HG03108 (cell line): ENCODE results near the gene PAQR5.

Source experiments
- ATAC-seq: cut with Tn5 transposase; IDR thresholded peaks from one replicate; pipeline ENCODE4 v1.9.1; 2021; ENCODE audit warnings: moderate library complexity; ENCODE audit not compliant: unreplicated experiment

PAQR5 gene

DNA sequence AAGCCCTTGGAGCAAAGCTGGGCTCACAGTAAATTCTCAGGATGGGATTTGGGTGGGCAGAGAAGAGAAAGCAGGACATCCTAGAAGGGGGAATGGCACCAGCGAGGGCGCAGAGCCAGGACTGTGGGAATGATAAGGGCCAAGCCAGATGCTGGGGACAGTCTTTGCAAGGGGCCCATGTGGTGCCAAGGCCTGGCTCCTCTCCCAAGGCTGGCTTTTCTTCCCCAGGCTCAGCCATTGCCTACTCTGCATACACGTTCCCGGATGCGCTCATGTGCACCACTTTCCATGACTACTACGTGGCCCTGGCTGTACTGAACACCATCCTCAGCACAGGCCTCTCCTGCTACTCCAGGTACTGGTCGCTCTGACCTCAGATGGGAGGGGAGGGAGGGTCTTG, 90.7 kb downstream of the PAQR5 start:
- ATAC-seq, result no peak

DNA sequence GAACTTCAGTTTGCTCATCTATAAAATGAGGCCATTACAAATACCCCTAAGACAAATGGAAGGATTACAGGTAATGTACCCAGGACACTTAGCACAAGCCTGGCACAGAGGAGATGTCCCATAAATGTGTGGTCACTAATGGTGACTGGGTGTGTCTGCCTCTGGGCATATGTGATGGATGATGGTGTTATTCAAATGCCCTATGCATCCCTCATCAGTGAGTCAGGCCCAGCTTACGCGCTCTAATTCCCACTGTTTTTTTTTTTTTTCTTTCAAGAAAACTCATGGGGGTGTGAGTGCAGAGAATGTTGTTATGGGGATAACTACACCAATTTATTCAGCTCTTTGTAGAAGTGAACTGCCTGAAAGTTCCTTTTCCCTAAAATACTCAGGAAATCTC, 91.9 kb downstream of the PAQR5 start:
- no peak for ATAC-seq

DNA sequence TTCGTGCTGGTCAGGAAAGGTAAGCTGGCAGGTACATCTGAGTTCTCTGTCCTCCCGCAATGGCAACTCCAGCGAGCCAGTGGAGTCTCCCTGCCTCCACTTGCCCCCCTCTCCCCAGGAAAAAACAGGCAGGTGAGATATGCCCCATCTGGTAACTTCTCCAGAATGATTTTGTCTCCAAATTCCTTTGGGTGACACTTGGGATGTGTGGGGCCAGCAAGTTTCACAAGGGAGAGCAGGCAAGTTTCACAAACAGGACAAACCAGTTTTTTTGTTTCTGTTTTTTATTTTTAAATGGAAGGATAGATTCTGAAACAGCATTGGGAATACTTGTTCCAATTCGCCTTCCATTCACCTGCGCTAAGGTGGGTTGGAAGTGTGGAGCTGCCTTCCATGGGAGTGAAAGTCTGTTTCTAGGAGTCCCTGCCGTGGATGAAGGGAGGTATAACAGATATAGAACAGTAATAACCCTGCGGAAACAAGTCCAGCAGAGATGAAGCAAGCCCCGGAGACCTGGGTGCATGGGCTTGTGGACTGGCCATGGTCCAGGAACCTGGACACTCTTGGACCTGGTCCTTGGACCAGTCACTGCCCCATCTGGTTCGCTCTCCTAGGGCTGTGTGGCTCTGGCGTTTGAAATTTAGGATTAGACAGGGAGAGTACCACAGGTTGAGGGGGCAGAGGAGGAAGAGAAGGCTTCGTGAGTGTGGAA, 92.5 kb downstream of the PAQR5 start:
- no peak for ATAC-seq

DNA sequence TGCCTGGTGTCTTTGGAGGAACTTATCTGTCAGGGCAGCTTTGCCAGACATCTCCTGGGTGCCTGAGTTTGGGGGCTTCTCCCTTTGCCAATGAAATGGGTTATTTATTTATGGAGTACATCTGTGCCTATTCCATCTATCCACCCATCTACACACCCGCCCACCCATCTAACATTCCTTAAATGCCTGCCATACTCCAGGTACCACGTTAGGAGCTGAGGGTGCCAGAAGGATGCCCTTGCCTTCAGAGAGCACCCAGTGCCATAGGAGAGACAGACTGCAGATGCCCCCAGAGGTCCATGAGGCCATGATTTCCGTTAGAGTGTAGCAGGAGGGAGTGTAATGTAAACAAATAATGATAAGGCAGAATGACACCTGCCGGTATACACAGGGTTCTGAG, 93.6 kb downstream of the PAQR5 start:
- no peak for ATAC-seq

DNA sequence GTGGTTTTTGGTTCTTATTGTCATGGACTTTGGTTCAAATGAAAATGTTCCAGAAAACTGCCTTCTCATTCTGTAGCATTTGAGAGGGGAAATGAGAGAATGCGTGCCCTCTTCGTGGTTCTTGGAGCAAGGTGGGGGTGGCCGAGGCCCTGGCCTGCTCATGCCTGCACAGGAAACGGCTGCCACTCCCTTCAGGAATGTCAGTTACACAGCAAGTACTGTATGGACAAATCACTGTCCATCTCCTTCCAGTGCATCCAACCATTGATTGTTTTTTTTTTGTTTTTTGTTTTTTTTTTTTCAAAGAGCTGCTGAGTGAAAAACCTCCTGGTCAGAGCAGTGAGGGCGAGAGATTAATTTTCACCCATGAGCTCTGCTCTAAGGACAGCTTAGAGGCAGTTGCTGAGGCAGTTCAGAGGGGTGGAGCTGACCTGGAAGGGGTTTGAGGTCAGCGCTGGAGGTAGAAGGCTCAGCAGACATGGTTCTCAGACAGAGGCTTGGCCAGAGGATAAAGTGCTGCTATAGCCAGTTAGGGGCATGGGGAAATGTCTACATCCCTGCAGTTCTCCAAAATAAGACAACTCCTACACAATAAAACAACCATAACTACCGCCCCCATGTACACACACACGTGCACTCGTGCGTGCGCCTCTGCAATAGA, 95.2 kb downstream of the PAQR5 start:
- no peak for ATAC-seq

DNA sequence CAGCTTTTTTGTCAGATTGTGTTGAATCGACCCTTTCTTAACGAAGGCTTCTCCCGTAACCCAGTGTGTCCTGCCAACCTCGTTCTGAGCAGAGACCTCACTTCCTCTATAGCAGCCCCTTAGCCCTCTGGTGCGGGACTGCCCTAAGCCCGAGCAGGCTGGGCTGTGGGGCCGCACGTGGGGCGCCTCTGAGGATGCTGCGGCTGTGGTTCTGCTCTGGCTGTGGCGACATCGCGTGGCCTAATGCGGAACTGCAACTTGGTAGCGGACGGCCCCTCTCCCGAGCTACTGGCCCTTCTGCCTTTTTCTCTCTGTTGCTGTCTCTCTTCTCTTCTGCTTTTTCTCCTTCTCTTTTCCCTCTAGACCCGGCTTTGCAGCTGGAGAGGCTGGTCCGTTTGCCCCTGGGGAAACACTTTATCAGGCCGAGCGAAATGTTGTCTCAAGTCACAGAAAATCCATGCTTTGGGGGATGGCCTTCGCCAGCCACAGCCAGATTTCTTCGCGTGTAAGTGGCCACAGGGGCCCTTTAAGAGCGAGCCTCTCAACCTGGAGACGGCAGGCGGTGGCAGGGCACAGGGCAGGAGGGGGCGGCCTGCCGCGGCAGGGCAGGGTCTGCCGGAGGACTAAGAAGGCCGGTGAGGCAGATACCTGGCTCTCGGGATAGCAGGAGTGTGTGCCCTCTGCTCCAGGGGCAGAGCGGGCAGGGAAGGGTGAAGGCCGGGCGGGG, 96.0 kb downstream of the PAQR5 start:
- no peak for ATAC-seq

DNA sequence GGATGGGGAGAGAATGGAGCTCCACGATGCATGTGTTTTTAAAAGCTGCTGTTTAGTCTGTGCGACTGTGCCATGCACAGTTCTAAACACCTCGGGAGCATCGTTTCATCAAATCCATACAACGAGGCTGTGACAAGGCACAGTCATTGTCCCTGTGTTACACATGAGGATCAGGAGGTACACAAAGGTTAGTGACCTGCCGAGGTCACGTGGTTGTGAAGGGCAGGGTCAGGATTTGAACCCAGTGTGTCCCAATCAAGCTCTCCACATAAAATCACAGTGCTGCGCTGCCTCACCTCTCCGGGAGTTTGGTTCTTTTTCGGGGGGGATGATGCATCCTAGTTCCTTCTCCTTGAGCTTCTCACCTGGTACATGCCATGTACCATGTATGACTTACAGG, 96.7 kb downstream of the PAQR5 start:
- no peak for ATAC-seq

DNA sequence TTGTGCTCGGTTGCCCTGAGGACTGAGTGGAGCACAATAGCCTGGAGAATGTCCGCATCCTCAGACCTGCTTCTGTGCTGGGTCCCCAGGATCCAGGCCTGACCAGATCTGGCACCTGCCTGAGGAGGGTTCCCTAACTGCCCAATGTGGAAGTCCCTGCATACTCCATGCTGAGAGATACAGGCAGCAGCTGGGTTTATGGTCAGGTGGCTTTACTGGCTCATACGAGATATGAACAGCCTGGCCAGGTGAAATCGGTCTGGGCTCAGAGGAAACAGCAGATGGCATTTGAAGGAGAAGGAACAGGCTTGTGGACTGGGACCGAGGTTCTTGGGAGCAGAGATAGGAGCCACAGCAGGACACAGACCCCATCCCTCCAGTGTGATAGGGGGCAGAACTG, 97.3 kb downstream of the PAQR5 start:
- no peak for ATAC-seq

DNA sequence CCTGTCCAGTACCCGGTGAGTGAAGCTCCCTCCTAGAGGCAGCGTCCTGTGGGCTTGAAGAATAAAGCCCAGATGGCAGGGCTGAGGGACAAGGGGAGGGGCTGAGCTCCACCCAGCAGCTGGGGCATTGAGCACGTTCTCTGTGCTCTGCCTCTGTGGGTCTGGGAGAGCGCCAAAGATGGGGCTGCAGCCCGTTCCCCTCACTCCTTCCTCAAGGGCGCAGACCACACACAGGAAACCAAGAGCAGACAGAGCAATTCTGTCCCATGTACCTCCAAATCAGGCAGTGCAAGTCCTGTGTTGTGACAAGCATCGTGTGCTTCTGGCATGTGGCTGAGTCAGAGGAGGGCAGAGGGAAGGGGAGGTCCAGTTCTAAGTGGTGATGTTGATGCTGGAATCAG, 99.8 kb downstream of the PAQR5 start:
- ATAC-seq, result no peak

DNA sequence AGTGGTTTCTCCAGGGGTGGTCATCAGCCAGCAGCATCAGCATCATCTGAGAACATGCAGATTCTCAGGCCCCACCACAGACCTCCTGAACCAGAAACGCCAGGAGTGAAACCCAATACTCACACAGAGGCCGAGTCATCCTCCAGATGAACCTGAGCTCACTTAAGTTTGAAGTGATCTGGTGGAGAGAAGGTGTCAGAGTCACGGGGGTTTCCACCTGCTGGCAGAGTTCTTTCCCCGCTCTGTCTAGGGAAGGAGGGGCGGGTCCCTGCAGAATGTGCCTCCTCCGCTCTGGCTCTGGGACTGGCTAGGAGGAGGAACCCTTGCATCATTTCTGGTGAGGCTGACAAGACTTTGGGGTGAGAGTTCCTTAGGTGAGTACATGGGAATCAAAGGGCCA, 102.1 kb downstream of the PAQR5 start:
- ATAC-seq, result no peak

DNA sequence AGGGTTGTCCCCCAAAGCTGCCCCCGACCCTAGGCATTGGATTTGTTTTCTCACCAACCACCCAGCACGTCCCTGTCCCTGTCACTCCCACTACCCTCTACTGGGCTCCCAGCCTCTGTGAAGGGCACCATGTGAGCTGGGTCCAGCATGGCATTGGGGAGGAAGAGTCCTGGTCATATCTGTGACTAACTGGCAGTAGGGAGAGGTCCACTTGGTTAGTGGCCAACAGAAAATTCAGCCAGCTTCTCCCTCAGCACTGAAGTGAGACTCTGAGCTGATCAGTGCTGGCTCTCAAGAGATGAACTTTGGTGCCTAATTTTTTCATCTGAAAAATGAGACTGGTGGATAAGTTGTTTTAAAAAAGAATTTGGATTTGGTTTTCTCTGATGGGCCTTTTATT, 104.1 kb downstream of the PAQR5 start:
- ATAC-seq, result no peak

DNA sequence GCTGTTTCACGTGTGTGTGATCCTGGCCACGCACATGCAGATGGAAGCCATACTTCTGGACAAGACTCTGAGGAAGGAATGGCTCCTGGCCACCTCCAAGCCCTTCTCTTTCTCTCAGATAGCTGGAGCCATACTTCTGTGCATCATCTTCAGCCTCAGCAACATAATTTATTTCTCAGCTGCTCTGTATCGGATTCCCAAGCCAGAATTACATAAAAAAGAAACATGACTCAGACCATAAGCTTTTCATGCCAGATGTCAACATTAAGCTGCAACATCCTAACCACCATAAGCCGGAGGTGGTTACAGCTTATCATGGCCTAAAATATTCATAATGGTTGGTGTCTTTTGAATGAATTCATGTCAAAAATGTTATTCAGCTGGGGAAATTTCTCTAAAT, 104.9 kb downstream of the PAQR5 start:
- ATAC-seq, result no peak

DNA sequence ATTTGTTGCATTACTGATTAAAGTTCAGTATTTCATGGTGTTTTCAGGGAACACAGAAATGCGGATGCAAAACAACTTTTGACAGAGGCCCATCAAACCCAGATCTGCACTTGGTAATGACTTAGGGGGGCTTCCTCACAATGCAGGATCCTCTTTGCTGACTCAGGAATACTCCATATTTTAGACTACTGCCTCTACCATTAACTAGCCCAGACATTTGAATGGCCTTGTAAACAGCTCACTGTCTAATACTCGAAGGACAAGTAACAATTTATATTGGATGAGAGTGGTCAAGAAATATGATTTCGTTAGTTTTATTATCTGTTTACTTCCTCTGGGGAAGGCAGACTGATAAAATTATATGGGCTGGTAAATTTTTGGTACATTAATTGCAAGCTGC, 106.4 kb downstream of the PAQR5 start:
- ATAC-seq, result no peak

DNA sequence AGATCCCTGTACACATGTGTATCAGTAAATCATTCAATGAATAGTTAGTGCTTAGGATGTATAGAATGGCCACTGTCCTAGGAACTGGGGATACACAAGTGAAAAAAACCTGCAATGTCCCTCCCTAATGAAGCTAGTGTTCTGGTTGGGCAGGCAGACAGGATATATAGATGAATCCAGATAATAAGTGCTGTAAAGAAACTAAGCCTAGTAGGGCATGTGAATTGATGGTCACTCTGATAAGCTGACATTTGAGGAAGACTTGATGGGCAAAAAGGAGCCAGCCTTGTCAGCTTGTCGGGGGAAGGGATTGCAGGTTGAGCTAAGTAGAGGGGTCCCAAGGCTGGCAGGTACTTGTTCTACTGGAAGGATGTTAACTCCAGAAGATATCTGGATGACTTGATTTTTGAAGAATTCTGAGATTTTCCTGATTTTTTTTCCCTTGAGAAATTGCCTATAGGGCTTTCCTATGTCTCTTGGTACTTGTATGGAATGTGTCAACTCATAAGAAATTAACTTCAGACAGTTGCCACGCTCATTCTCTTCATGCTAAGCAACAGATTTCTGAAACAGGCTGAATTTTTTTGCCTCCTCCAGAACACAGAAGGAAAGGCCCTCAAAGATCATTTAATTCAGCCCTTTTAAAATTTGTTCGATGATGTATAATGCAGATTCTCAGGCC, 109.1 kb downstream of the PAQR5 start:
- ATAC-seq, result no peak

DNA sequence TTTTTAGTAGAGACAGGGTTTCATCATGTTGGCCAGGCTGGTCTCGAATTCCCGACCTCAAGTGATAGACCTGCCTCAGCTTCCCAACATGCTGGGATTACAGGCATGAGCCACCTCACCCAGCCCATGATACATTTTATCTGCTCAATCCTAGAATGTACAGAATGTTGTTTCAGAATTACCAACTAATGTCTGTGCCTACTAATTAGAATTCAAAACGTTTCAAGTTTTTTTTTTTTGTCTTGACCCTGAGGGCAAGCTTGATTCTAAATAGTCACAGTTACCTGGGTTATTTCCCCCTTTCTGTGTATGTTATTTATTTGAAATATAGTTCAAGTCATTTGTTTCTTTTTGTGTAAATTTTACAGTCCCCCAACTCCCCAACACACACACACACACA, 110.1 kb downstream of the PAQR5 start:
- no peak for ATAC-seq

DNA sequence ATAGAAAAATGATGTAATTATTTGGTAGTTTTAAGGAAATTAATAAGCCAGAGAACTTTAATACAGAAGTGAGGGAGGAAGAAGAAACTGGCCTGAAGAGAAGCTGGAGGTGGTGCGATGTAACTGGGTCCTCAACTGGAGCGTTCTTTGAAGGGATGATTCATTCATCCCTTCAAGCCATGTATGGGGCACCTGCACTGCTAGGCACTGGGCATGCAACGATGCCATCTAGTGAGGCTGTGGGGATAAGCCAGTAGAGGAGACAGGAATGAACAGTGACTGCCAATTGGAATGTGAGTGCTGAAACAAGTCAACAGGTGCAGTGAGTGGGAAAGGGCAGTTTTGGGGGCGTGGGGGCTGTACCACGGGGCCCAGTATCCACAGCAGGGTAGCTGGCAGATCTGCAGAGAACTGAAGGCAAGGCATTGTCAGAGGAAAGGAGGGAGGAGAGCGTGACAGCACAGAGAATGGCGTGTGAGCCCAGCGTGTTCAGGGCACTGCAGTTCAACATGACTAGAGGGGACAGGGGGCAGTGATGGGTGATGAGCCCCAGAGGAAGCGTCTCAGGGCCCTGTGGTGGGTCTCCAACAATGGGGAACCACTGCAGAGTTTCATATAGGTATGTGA, 111.6 kb downstream of the PAQR5 start:
- ATAC-seq, result no peak

DNA sequence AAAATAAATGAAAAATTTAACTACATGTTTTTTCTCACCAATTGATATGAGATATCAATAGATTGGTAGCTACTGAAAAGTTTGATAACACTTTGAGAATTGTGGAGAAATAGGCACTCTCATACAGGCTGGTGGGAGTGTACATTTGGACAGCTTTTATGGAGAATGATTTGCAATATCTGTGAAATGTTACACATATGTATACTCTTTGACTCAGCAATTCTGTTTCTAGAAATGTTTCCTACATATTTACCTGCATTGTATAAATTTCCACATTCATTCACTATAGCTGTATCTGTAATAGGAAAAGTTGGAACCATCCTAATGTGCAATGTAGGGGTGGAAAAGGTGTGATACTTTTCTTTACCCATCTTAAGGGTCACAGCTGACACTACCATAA, 113.6 kb downstream of the PAQR5 start:
- no peak for ATAC-seq

DNA sequence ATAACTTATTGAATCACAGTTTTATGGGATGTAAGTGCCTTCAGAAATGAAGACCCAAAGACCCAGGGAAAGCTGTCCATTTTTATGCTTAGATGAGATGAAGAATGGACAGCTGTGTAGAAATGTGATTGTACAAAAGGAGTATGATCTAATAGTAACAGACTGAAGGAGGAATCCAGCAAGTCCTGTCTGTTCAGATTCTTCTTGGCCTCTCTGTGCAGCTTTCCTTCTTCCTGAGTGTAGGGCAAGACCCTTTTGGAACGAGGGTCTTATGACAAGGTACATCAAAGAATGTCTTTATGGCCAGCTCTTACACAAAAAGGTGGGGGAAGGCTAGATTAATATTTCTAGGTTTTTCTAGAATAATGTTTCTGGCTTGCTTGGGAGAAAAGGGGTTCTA, 114.0 kb downstream of the PAQR5 start:
- ATAC-seq, result no peak

DNA sequence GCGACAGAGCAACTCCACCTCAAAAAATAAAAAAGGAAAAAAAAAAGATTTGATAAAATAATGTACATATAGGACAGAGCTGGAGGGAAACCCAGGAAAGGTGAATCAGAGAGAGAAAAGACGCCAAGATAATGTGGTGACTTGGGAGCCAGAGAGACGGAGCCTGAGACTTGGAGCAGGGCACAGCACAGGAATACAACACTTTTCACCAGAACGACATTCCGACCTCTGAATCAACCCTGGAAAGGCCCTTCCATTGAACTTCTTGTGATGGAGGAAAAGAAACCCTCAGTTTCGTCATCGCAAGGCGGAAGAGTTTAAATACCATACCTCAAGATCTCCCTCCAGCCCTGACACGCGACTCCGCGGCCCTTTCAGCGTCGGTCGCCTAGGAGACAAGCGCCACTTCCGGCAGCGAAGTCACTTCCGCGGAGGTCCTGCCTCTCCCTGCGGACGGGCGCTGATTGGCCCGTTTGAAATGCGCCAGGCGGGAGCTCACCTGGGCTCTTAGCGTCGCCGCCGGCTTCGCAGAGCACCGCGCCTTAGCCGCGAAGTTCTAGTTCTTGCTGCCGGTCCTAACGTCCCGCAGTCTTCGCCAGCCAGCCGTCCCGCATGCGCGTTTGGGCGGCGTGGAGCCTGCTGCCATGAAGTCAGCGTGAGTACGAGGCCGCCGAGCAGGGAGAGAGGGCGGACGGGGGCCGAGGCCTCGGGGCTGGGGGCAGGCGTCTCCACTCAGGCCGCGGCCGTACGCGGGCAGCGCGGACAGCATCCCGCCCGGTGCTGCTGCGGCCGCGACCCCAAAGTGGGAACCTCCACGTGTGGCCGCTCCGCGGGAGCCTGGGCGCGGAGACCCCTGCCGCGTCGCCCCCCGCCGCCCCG, 115.3 kb downstream of the PAQR5 start, which contains the start of gene KIF23:
TSS of gene KIF23 (plus strand) at position 528 of the 879 bp plus-strand sequence. CDS start at position 645, 117 bp downstream.
- ATAC-seq, result peak; percentile 93

DNA sequence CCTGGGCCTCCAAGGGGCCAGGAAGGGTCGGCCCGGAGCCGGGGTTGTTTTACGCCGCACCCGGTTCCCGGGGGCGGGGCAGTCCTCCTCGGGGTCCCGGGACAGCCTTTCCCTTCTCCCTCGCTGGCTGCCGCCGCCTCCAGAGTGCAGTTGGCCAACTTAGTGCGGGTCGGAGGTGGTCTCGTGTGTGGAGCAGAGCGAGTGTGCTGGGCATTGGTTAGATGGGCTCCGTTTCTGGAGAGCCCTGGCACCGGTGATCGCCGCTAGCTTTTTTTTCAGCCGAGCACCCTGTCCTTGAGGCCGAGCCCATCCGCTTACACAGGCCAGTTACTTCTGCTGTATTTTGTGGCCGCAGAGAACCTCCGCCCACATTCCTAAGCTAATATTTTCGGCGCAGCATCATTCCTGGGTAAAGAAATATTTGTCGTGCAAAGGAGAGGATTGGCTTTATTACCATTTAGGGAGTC, 116.0 kb downstream of the PAQR5 start:
- peak; percentile 29 for ATAC-seq
